OCI-LY1 (cell line): ENCODE measurements around the gene CATSPER1.

ENCODE experiments used
- CTCF ChIP-seq: fragments of 200-600 bp; sonication (generic), shearing (Covaris generic); IDR thresholded peaks from 2 replicates; pipeline ENCODE4 v1.5.1; 2017; ENCODE audit warnings: mild to moderate bottlenecking, antibody characterized with exemption, low read length, moderate library complexity, mixed read lengths
- EZH2 ChIP-seq: fragments of 200-600 bp; sonication (generic), shearing (Covaris generic); IDR thresholded peaks from 2 replicates; pipeline ENCODE4 v1.8.0; 2017; ENCODE audit warnings: borderline replicate concordance, mixed run types, mild to moderate bottlenecking, antibody characterized with exemption, low read length, moderate library complexity, mixed read lengths

- TF ChIP-seq CTCF, result no peak
- TF ChIP-seq EZH2, result no peak
These were observed 6.1 kb downstream of the CATSPER1 start for GRCh38 chr11:66020212-66020611.
